ENCODE data around the gene PHF14.

DNA sequence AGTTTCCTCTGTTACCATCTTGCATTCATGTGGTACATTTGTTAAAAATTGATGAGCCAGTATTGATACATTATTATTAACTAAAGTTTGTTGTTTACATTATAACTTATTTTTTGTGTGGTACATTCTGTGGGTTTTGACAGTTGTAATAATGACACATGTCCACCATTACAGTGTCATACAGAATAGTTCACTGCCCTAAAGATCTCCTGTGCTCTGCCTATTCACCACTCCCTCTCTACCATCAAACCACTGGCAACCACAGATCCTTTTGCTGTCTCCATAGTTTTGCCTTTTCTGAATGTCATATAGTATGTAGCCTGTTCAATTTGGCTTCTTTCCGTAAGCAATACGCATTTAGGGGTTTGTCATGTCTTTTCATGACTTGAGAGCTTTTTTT lies 156.9 kb downstream of the PHF14 start:
- TF ChIP-seq POLR2A (IDR thresholded peaks at IDR 0.05), result no peak
- TF ChIP-seq, protein P1, sequence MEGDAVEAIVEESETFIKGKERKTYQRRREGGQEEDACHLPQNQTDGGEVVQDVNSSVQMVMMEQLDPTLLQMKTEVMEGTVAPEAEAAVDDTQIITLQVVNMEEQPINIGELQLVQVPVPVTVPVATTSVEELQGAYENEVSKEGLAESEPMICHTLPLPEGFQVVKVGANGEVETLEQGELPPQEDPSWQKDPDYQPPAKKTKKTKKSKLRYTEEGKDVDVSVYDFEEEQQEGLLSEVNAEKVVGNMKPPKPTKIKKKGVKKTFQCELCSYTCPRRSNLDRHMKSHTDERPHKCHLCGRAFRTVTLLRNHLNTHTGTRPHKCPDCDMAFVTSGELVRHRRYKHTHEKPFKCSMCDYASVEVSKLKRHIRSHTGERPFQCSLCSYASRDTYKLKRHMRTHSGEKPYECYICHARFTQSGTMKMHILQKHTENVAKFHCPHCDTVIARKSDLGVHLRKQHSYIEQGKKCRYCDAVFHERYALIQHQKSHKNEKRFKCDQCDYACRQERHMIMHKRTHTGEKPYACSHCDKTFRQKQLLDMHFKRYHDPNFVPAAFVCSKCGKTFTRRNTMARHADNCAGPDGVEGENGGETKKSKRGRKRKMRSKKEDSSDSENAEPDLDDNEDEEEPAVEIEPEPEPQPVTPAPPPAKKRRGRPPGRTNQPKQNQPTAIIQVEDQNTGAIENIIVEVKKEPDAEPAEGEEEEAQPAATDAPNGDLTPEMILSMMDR (IDR thresholded peaks at IDR 0.05), result no peak
- no peak for TF ChIP-seq POLR2AphosphoS5 (IDR thresholded peaks at IDR 0.05)
